ENCODE measurements around the gene KLF14. TPM values are rescaled to one million over a fixed set of nuclear protein-coding genes. Genes with fewer than 3 reads are reported as not detected.

Gene KLF14
- total and polyA plus RNA-seq, 8 donors: 0.09 to 0.40 (median 0.23) TPM

GRCh38 chr7:130758429-130759056, 24.5 kb upstream of the KLF14 start:
- Histone ChIP-seq H3K27ac (no peak overlapping the region), H3K9me3 (no peaks in the 10 kb centered on the region), H3K27me3 (no peaks in the 10 kb centered on the region), H3K4me3 (no peak overlapping the region), H3K36me3 (no peaks in the 10 kb centered on the region), H3K4me1 (no peaks in the 10 kb centered on the region)
- FAIRE-seq: peak; percentile 95
- peak; percentile 14 to 66 (median 55) for TF ChIP-seq CTCF (IDR thresholded peaks at IDR 0.05)
- no peak for DNase-seq
- WGBS, 2 donors: 0 to 1% methylated on average over 2 of the region's 2 CpGs
- peak in 3 of 4 donors; percentile 50 to 75 (median 69) for ATAC-seq
- intact Hi-C loops (cut with DNase I): no loop called here

GRCh38 chr7:130756316-130756715, 22.3 kb upstream of the KLF14 start:
- intact Hi-C loops (cut with DNase I): no loop called here
- TF ChIP-seq CTCF (IDR thresholded peaks at IDR 0.05): no peak
- Histone ChIP-seq H3K4me1 (no peaks in the 10 kb centered on the region), H3K9me3 (no peaks in the 10 kb centered on the region), H3K27me3 (no peaks in the 10 kb centered on the region), H3K4me3 (no peak overlapping the region), H3K36me3 (no peaks in the 10 kb centered on the region), H3K27ac (no peak overlapping the region)
- no peak for ATAC-seq
- 51 to 68% methylated on average over 2 of the region's 2 CpGs for WGBS, 2 donors
- no peak for DNase-seq
- FAIRE-seq: no peak

GRCh38 chr7:130752424-130752823, 18.4 kb upstream of the KLF14 start:
- Histone ChIP-seq H3K9me3 (no peaks in the 10 kb centered on the region), H3K36me3 (no peaks in the 10 kb centered on the region), H3K4me1 (no peaks in the 10 kb centered on the region), H3K27ac (no peak overlapping the region), H3K27me3 (no peaks in the 10 kb centered on the region), H3K4me3 (no peak overlapping the region)
- 75% methylated on average over 8 of the region's 8 CpGs for WGBS, 2 donors
- no peak for FAIRE-seq
- no peak for DNase-seq
- ATAC-seq: no peak
- no peak for TF ChIP-seq CTCF (IDR thresholded peaks at IDR 0.05)
- intact Hi-C loops (cut with DNase I): no loop called here

- no peak for ATAC-seq
- H3K4me3 ChIP-seq: no peak overlapping the region
- H3K27ac ChIP-seq: no peak overlapping the region
- TF ChIP-seq CTCF (IDR thresholded peaks at IDR 0.05): no peak
- no peaks in the 10 kb centered on the region for H3K4me1 ChIP-seq
- no peak for FAIRE-seq
- no peaks in the 10 kb centered on the region for H3K27me3 ChIP-seq
- 80 to 93% methylated on average over 3 of the region's 3 CpGs for WGBS, 2 donors
- intact Hi-C loops (cut with DNase I): no loop called here
- no peak for DNase-seq
- no peaks in the 10 kb centered on the region for H3K9me3 ChIP-seq
- H3K36me3 ChIP-seq: no peaks in the 10 kb centered on the region
Measured at GRCh38 chr7:130750755-130751154, 16.7 kb upstream of the KLF14 start.

- H3K36me3 ChIP-seq: no peaks in the 10 kb centered on the region
- no peaks in the 10 kb centered on the region for H3K27me3 ChIP-seq
- H3K4me3 ChIP-seq: no peak overlapping the region
- FAIRE-seq: no peak
- intact Hi-C loops (cut with DNase I): no loop called here
- DNase-seq: no peak
- ATAC-seq: no peak
- no peak for TF ChIP-seq CTCF (IDR thresholded peaks at IDR 0.05)
- no peaks in the 10 kb centered on the region for H3K9me3 ChIP-seq
- WGBS, 2 donors: 87 to 92% methylated on average over 5 of the region's 5 CpGs
- H3K4me1 ChIP-seq: no peaks in the 10 kb centered on the region
- no peak overlapping the region for H3K27ac ChIP-seq
Measured at GRCh38 chr7:130748531-130749389, 14.8 kb upstream of the KLF14 start.

All from pancreas (tissue), 10 donors.